Memory B cell (primary cell): ENCODE results near the gene ACER2.
"Not testable (repeated sequence)": the region's sequence is repeated elsewhere in the genome, so short reads cannot be mapped to it uniquely, and the experiment has no call there.

Experiments
- ATAC-seq: fragments of 150-1000 bp; cut with Tn5 transposase; 2 replicates; pipeline ENCODE4 v1.10.0; 2021; ENCODE audit warnings: low read depth, mild to moderate bottlenecking, moderate library complexity
- DNase-seq, 2 donors: peaks; one replicate each; pipeline ENCODE4 v3.0.0; 2022; ENCODE audit warnings: low spot score in 2 of 2
- H3K27ac Mint-ChIP-seq: one replicate; pipeline ENCODE4 v1.8.0; 2022; ENCODE audit warnings: mild to moderate bottlenecking, moderate library complexity, mixed read lengths
- H3K27me3 Mint-ChIP-seq: one replicate; pipeline ENCODE4 v1.8.0; 2022; ENCODE audit warnings: mixed read lengths
- H3K36me3 Mint-ChIP-seq: one replicate; pipeline ENCODE4 v1.8.0; 2022; ENCODE audit warnings: mild to moderate bottlenecking, mixed read lengths
- H3K4me1 Mint-ChIP-seq: one replicate; pipeline ENCODE4 v1.8.0; 2022; ENCODE audit warnings: mixed read lengths
- H3K4me3 Mint-ChIP-seq: one replicate; pipeline ENCODE4 v1.8.0; 2022; ENCODE audit warnings: mild to moderate bottlenecking, moderate library complexity, mixed read lengths
- H3K9me3 Mint-ChIP-seq: one replicate; pipeline ENCODE4 v1.8.0; 2022; ENCODE audit warnings: mixed read lengths

Gene ACER2

GRCh38 chr9:19408693-19409400 is at the start of gene ACER2:
ACER2 (plus strand) TSS chr9:19409009; CDS start chr9:19409085, 76 bp downstream.
- DNase-seq (peak; percentile 92 to 95), ATAC-seq (peak; percentile 94)
- H3K27me3 Mint-ChIP-seq = no peaks in the 10 kb centered on the region
- H3K27ac Mint-ChIP-seq = peak within 1 kb of the TSS; percentile 89
- H3K36me3 Mint-ChIP-seq = peaks cover 5% of the 10 kb centered on the region
- no peaks in the 10 kb centered on the region for H3K9me3 Mint-ChIP-seq
- peaks cover 9% of the 10 kb centered on the region for H3K4me1 Mint-ChIP-seq
- peak within 1 kb of the TSS; percentile 97 for H3K4me3 Mint-ChIP-seq

DNA sequence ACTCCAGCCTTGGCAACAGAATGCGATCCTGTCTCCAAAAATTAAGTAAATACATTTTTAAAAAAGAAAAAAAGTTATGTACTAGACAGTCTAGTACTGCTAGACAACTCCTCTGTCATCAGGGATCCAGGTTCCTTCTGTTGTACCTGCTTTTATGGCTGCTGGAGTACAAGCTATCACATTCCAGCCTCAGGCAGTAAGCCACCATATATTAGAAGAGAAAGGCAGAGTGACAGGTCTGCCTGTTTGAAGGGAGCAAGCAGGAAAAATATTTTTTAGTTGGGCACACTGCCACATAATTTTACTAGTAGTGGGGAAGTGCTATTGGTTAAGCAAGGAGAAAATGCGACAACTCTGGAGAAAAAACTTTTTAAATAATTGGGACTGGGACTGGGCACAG is 39.7 kb upstream of the ACER2 start:
- no peak for DNase-seq
- Mint-ChIP-seq H3K36me3 (peaks cover 6% of the 10 kb centered on the region), H3K27me3 (no peaks in the 10 kb centered on the region), H3K4me1 (peaks cover 5% of the 10 kb centered on the region), H3K27ac (no peak overlapping the region), H3K4me3 (no peak overlapping the region), H3K9me3 (no peaks in the 10 kb centered on the region)
- no peak for ATAC-seq

DNA sequence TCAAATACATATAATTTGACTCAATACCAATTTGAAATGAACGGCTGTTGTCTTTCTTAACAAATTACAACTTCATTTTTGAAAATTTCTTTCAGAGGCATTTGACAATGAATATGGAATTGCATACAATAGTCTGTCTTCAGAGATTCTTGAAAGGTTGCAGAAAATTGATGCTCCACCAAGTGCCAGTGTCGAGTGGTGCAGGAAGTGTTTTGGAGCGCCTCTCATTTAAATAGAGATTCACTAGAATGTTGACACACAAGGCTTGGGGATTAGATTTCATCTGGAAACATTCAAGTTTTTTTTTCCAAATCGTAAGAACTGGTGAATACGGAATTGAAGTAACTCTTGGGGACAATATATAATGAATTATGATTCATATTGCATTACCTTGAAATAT is 36.9 kb upstream of the ACER2 start:
- no peak overlapping the region for H3K27ac Mint-ChIP-seq
- H3K9me3 Mint-ChIP-seq = no peaks in the 10 kb centered on the region
- H3K36me3 Mint-ChIP-seq = peaks cover 17% of the 10 kb centered on the region

GRCh38 chr9:19372567-19372966 is 36.2 kb upstream of the ACER2 start:
- H3K27me3 Mint-ChIP-seq = no peaks in the 10 kb centered on the region
- H3K4me3 Mint-ChIP-seq = no peak overlapping the region
- H3K36me3 Mint-ChIP-seq = peaks cover 22% of the 10 kb centered on the region
- H3K4me1 Mint-ChIP-seq = peaks cover 8% of the 10 kb centered on the region
- DNase-seq = no peak
- no peak overlapping the region for H3K27ac Mint-ChIP-seq
- ATAC-seq = no peak
- H3K9me3 Mint-ChIP-seq = no peaks in the 10 kb centered on the region

More for the DNA sequence above, 36.9 kb upstream of the ACER2 start:
- Mint-ChIP-seq H3K27me3 (no peaks in the 10 kb centered on the region), H3K4me3 (no peak overlapping the region), H3K4me1 (peaks cover 3% of the 10 kb centered on the region)
- ATAC-seq (no peak), DNase-seq (no peak)

DNA sequence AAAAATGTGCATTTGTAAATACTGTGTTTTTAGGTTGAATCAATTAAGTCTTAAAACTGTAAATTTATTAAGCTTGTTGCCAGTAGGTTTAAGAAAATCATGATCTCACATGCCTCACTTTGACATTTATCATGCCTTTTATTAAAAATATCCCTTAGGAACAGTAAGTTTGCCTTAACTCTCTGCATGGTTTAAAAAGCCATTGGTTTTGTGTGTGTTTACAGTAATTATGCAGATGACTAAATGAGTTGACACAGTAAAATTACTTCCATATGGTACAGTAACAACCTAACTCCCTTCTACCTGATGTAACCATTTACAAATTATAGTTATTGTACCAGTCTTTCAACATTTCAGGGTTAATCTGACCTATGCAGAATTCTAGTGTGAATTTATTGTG is 35.3 kb upstream of the ACER2 start:
- H3K27me3 Mint-ChIP-seq = no peaks in the 10 kb centered on the region
- H3K4me1 Mint-ChIP-seq = peaks cover 15% of the 10 kb centered on the region
- peaks cover 25% of the 10 kb centered on the region for H3K36me3 Mint-ChIP-seq
- H3K4me3 Mint-ChIP-seq = no peak overlapping the region
- no peak for ATAC-seq
- H3K9me3 Mint-ChIP-seq = no peaks in the 10 kb centered on the region
- no peak for DNase-seq
- peak overlapping the region; percentile 41 for H3K27ac Mint-ChIP-seq

DNA sequence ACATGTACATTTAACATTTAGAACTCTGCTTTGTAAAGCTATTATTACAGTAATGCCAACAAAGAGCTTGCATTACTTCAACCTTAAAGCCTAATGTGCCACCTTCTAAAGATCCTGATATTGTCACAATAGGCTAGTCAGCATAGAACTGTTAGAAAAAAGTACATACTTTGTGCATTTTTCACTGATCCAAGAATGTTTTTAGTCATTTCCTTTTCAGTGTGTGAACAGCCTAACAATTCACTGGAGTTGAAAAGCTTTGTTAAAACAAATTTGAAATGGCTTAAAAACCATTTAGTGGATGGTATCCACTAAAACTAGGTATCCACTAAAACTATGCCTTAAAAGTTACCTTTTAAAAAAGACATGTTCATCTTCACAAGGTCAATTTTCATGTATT is 33.3 kb upstream of the ACER2 start:
- H3K9me3 Mint-ChIP-seq = no peaks in the 10 kb centered on the region
- ATAC-seq = no peak
- peak overlapping the region; percentile 17 for H3K27ac Mint-ChIP-seq
- H3K4me3 Mint-ChIP-seq = no peak overlapping the region
- DNase-seq = no peak
- H3K4me1 Mint-ChIP-seq = peaks cover 28% of the 10 kb centered on the region
- H3K36me3 Mint-ChIP-seq = peaks cover 29% of the 10 kb centered on the region
- no peaks in the 10 kb centered on the region for H3K27me3 Mint-ChIP-seq

DNA sequence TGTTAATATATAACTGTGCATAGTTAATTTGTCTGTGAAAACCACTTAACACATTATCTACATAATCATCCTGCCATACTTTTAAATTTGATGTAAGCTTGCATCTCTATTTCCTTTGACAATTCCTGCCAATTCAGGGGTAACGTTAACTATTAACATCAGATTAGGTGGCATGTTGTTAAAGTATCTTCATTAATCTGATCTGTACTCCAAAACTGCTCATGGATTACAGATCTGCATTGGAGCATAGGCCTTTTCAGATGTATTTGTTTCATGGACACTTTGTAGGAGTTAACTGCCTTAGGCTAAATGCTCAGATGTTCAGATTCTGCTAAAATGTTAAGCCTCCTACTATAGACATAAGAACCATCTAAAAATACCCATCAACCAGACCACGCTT is 31.9 kb upstream of the ACER2 start:
- Mint-ChIP-seq H3K4me1 (peaks cover 33% of the 10 kb centered on the region), H3K36me3 (peaks cover 29% of the 10 kb centered on the region), H3K27me3 (no peaks in the 10 kb centered on the region), H3K27ac (peak overlapping the region; percentile 98), H3K4me3 (no peak overlapping the region), H3K9me3 (peaks cover 2% of the 10 kb centered on the region)
- DNase-seq (no peak), ATAC-seq (no peak)

- DNase-seq = no peak
- H3K27me3 Mint-ChIP-seq = no peaks in the 10 kb centered on the region
- H3K27ac Mint-ChIP-seq = peak overlapping the region; percentile 98
- peak overlapping the region; percentile 97 for H3K4me3 Mint-ChIP-seq
- H3K36me3 Mint-ChIP-seq = peaks cover 29% of the 10 kb centered on the region
- no peak for ATAC-seq
- H3K4me1 Mint-ChIP-seq = peaks cover 33% of the 10 kb centered on the region
- H3K9me3 Mint-ChIP-seq = peaks cover 2% of the 10 kb centered on the region
These were observed 30.6 kb upstream of the ACER2 start for GRCh38 chr9:19378164-19378563.

- peaks cover 33% of the 10 kb centered on the region for H3K4me1 Mint-ChIP-seq
- H3K27ac Mint-ChIP-seq = peak overlapping the region; percentile 98
These were observed 30.2 kb upstream of the ACER2 start for GRCh38 chr9:19378647-19379046.

DNA sequence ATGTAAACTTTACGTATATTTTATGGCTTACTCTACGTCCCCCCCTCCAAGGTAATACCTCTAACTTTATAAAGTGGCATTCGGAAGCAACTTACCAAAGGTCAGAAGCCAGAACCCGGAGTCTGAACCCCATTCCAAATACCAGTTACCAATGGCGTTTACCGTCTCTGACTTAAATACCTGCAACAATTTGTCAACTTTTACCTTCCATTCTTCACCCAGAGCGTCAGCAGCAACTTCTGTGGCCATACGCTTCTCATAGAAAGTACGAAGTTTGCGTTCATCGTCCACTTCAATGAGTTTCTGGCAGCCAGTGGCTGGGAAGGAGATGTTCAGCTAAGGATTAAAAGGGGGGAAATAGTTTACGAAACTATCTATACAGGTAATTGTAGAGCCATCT is 29.5 kb upstream of the ACER2 start:
- peaks cover 2% of the 10 kb centered on the region for H3K9me3 Mint-ChIP-seq
- peak overlapping the region; percentile 98 for H3K27ac Mint-ChIP-seq
- H3K27me3 Mint-ChIP-seq = no peaks in the 10 kb centered on the region
- peak overlapping the region; percentile 97 for H3K4me3 Mint-ChIP-seq
- peaks cover 33% of the 10 kb centered on the region for H3K4me1 Mint-ChIP-seq
- ATAC-seq (no peak), DNase-seq (peak; percentile 2 to 12)
- H3K36me3 Mint-ChIP-seq = peaks cover 29% of the 10 kb centered on the region

More at GRCh38 chr9:19378647-19379046, 30.2 kb upstream of the ACER2 start:
- ATAC-seq (no peak), DNase-seq (no peak)
- Mint-ChIP-seq H3K36me3 (peaks cover 29% of the 10 kb centered on the region), H3K9me3 (peaks cover 2% of the 10 kb centered on the region), H3K27me3 (no peaks in the 10 kb centered on the region), H3K4me3 (peak overlapping the region; percentile 97)

DNA sequence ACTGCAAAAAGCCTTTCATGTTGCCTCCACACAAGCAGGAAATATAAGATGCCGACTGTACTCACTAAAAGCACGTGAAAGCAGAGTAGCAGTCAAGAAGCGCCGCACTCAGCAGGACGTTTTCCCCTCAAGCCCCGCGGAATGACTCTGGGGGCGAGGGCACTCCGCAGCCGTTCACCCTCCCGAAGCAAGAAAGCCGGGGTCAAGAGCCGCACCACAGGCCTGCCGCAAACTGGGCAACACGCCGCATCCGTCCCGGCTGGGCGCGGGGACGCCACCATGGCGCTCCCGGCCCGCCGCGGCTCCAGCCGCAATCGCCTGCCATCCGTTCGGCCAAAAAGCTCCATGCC is 29.1 kb upstream of the ACER2 start:
- Mint-ChIP-seq H3K36me3 (peaks cover 29% of the 10 kb centered on the region), H3K4me3 (peak overlapping the region; percentile 97), H3K9me3 (peaks cover 2% of the 10 kb centered on the region), H3K27ac (peak overlapping the region; percentile 98), H3K27me3 (no peaks in the 10 kb centered on the region), H3K4me1 (peaks cover 33% of the 10 kb centered on the region)
- ATAC-seq (peak; percentile 33), DNase-seq (no peak)

DNA sequence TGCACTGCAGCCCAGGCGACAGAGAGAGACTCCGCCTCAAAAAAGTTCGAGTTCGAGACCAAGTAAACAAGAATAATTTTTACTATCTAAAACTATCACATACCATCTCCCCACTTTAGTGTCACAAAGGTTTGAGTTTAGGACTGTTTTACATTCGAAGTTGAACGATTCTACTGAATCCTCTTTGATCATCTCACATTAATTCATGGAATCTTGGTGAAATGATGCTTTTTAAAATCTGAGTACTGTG is 28.1 kb upstream of the ACER2 start:
- peaks cover 2% of the 10 kb centered on the region for H3K9me3 Mint-ChIP-seq
- peaks cover 24% of the 10 kb centered on the region for H3K36me3 Mint-ChIP-seq

DNA sequence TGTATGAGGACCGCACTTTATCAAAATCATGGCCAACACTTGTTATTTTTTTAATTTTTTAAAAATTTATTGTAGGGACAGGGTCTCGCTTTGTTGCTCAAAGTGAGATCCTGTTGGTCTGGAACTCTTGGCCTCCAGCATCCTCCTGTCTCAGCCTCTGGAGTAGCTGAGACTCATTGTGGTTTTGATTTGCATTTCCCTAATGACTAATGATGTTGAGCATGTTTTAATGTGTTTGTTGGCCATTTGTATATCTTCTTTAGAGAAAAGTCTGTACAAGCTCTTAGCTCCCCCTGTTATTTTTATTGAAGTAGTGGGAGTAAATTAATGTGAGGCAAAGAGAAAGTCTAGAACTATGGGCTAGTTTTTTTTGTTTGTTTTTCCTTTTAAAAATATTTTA is 27.2 kb upstream of the ACER2 start:
- Mint-ChIP-seq H3K4me1 (peaks cover 31% of the 10 kb centered on the region), H3K4me3 (no peak overlapping the region), H3K36me3 (peaks cover 18% of the 10 kb centered on the region), H3K27me3 (no peaks in the 10 kb centered on the region), H3K9me3 (peaks cover 2% of the 10 kb centered on the region), H3K27ac (no peak overlapping the region)
- ATAC-seq = no peak
- no peak for DNase-seq

More for the DNA sequence above, 28.1 kb upstream of the ACER2 start:
- peak overlapping the region; percentile 97 for H3K4me3 Mint-ChIP-seq
- no peaks in the 10 kb centered on the region for H3K27me3 Mint-ChIP-seq
- H3K4me1 Mint-ChIP-seq = peaks cover 33% of the 10 kb centered on the region
- ATAC-seq (no peak), DNase-seq (no peak)
- peak overlapping the region; percentile 98 for H3K27ac Mint-ChIP-seq

DNA sequence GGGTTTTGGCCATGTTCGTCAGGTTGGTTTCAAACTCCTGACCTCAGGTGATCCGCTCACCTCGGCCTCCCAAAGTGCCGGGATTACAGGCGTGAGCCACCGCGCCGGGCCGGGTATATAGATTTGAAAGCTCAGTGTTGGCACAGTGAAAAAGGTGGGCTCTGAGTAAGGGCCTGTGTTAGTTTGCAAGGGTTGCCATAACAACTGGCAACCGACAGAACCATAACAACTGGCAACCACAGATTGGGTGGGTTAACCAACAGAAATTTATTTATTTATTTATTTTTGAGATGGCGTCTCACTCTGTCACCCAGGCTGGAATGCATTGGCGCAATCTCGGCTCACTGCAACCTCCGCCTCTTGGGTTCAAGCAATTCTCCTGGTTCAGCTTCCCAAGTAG is 23.6 kb upstream of the ACER2 start:
- not testable (repeated sequence) for ATAC-seq, H3K4me1 Mint-ChIP-seq, DNase-seq, H3K27me3 Mint-ChIP-seq, H3K4me3 Mint-ChIP-seq, H3K27ac Mint-ChIP-seq, H3K36me3 Mint-ChIP-seq, H3K9me3 Mint-ChIP-seq

- Mint-ChIP-seq H3K9me3 (peaks cover 2% of the 10 kb centered on the region), H3K4me1 (peaks cover 3% of the 10 kb centered on the region), H3K27me3 (peaks cover 3% of the 10 kb centered on the region), H3K36me3 (peaks cover 2% of the 10 kb centered on the region), H3K27ac (no peak overlapping the region), H3K4me3 (no peak overlapping the region)
- no peak for ATAC-seq
- no peak for DNase-seq
These were observed 22.9 kb upstream of the ACER2 start for GRCh38 chr9:19385786-19386501.
